ENCODE results near the gene USP12.

DNA sequence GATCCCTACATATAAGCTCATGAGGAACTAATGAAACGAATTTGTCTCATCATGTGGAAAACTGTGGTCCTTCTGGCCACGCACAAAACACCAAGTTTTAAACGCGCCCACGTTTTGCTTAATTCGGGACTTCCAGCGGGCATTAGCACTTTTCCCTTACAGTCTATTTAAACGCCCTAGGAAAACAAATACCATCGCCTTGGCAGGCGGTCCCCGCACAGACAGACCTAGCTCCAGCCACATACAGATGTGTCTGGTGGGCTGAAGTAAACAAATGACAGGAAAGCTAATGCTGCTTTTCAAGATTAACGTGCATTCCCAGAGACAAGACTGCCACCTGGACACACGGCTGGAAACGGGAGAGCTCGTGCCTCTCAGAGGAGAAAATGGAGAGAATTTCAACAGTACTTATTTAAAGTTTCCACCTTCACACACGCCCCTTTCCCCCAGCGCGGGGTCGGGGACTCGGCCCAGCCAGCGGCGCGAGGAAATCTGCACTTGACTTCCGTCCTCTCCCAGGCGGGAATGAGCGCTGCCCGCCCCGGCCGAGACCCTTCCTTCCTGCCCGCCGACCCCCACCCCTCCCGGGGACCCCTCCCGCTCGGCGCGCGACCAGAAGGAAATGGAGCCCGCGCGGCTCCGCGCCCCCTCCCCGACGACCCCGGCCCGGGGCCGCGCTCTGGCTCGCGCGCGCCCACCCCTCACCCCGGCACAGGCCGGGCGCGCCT is 931 bp downstream of the USP12 start:
- TF ChIP-seq CTCF (IDR thresholded peaks at IDR 0.05) (no peak), POLR2A (IDR thresholded peaks at IDR 0.05) (peak in 1 of 2 donors; percentile 30)
